ENCODE data around the gene MROH2A.
"Not testable (repeated sequence)": the region's sequence is repeated elsewhere in the genome, so short reads cannot be mapped to it uniquely, and the experiment has no call there.

Gene MROH2A

DNA sequence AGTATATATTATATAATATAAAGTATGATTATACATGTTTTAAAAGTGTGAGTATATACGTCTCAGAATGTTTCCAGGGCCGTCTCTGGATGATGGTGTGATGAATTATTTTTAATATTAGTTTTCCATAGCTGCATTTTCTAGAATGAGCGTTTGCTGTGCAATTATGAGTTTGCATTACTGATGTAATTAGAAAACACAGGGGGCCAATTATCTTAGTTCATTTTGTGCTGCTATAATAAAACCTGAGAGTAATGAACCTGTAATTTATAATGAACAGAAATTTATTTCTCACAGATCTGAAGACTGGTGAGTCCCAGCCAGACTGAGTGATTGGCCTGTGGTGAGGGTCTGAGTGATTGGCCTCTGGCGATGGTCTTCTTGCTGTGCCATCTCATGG is 80.2 kb downstream of the MROH2A start:
- DNase-seq (ENCODE audit: low read depth), result no peak

DNA sequence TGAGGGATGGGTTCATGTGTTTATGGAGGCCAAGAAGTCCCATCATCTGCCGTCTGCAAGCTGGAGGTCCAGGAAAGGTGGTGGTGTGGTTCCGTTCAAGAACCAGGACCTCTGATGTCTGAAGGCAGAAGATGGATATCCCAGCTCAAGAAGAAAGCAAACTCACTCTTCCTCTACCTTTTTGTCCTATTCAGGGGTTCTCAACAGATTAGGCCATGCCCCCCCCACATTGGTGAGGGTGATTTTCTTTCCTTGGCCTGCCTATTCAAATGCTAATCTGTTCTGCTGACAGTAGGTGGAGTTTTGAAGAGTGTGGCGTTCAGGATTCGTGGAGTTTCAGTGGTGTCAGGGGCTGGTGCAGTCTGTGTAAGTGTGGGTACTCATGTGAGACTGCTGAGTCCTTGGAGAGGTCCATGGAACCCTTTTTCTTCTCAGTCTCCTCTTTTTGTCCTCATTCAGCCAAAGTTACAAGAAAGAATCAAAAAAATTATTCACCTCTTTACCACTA is 84.2 kb downstream of the MROH2A start:
- DNase-seq (ENCODE audit: low read depth), result no peak

DNA sequence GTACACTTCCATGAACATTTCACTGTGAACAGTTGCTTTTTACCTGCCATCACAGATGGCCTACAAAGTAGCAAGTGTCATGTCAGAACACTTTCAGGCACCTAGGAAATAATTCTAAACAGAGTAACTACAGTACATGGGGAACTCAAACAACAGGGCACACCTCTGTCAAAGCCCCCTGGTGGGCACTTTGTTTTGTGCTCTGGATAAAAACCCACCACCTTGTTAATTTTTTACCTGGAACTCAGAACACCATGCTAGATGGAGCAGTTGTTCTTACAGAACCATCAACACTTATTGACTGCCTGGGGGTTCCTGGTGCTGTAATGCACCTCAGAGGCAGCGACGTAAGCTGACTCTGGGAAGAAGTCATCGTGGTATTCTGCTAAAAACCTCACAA is 87.7 kb downstream of the MROH2A start:
- DNase-seq (ENCODE audit: low read depth), result no peak

DNA sequence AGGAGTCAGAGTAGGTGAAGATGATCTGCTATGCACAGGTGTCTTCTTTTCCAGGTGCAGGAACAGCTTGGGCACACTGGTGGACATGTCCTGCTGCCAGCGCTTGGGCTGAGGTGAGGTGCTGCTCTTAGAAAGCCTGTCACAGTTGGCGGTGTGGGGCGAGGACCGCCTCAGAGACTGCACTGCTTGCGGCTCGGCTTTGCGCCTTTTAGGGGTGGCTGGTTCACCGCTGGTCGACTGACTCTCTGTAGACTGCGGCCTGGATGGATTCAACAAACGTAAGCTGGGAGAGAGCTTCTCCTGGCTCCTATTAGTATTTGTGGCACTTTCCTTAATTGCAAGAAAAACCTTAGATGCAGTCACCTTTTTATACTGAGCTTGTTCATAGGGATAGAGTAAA is 88.3 kb downstream of the MROH2A start:
- DNase-seq (ENCODE audit: low read depth), result no peak

DNA sequence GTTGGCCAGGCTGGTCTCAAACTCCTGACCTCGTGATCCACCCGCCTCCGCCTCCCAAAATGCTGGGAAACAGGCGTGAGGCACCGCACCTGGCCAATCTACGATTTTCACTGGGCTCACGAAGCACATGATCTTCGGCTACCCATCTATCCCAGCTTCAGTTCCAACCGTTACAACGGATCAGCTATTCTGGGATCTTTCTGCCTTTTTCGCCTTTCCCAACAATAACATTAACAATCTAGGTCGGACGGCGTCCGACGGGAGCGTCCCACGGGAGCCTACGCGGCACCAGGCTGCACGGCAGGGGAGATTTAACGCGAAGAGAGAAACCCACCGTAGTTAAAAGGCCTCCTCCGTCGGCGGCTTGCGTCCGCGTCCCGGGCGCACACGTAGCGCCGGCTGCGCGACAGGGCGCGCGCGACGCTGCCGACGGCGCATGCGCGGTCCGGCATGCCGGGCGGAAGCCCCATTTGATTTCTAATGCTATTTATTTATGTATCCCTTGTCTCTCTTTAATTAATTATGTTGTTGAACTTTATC is 89.9 kb downstream of the MROH2A start, which contains the start of gene MSL3B:
TSS of gene MSL3B (minus strand) at position 394 of the 540 bp plus-strand sequence.
- DNase-seq (ENCODE audit: low read depth), result peak; percentile 48

DNA sequence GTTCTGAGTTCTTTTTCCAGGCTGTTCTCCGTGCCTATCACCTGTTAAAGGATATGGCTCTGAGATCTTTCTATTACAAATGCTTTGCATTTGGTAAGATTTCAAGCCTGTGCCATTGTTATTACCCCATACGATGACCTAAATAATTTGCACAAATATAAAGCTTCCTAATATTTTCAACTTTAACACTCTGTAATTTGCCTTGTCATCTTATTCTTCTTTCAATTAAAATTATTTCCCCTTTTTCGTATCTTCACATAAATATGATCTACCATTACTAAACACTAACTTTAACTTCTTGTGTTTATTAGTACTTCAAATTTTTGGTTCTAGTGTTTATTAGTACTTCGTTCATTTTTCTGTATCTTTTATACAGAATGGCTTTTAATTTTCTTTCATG is 93.3 kb downstream of the MROH2A start:
- DNase-seq (ENCODE audit: low read depth), result no peak

DNA sequence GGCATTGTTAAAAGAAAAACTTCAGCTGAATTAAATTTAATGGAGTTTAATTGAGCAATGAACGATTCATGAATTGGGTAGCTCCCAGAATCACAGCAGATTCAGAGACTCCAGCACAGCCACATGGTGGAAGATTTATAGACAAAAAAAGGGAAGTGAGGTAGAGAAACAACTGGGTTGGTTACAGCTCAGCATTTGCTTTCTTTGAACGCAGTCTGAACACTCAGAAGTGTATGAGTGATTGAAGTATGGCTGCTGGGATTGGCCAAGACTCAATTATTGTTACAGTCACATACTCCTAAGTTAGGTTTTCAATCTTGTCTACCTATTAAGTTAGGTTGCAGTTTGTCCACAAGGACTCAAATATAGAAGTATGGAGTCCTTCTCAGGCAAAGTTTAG is 94.0 kb downstream of the MROH2A start:
- not testable (repeated sequence) for DNase-seq (ENCODE audit: low read depth)

DNA sequence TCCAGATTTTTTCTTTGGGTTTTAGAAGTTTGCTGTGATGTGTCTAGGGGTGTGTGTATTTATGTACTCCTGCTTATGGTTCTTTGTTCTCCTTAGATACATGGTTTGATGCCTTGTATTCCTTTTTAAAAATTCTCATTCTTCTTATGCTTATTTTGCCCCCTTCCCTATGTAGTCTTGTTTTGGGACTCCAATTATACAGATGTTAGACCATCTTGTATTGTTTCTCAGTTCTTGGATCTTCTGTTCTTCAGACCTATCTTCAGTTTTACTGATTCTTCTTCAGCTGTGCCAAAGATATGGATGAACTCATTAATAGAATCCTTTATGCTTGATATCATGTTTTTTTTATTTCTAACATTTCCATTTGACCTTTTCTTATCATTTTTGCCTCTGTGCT is 104.2 kb downstream of the MROH2A start:
- DNase-seq (ENCODE audit: low read depth), result no peak

All from activated T-cell treated with anti-CD3 and anti-CD28 coated beads for 24 hours (primary cell).